Measurements from ENCODE around the gene C1orf53.

The C1orf53 gene

DNA sequence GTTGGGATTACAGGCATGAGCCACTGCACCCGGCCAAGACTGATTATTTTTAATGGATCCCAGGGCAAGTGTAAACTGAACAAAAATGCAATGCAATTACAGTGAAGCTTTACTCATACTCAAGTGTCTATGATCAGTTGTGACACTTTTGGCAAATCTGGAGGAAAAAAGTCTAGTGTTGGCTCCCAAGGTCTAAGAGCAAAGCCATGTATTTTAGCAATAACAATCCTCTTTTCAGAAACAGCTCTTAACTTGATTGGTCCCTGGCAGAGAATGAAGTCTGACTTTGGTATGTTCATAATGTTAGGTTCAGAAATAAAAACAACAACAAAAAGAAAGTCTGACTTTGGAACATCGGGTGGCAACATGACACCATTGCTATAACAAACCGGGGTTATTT lies 40.2 kb upstream of the C1orf53 start:
- CTCF ChIA-PET, result interaction anchor here (0.7 kb wide), 1 partner anchor 1419 kb away, joined by 3 read pairs; no protein-coding TSS in a partner anchor

DNA sequence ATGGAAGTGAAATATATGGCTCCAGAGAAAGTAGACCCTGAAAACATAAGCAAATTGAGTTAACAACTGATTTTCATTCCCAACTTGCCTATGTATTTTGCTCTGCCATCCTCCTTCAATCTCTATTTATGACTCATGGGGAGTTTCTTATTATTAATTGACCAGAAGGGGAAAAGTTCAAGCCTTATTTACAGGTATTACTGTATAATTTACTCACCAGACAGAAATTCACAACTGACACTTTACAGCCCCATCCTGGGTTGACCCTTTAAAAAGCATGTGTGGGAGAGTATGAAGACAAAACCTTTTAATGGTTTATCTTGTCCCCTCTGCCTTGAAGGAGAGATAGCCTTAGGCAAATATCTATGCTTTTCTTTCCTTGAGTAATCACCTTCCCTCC lies 39.8 kb upstream of the C1orf53 start:
- CTCF ChIA-PET, result interaction anchor here (0.7 kb wide), 1 partner anchor 462 kb away, joined by 4 read pairs; no protein-coding TSS in a partner anchor
- POLR2A ChIA-PET, result no interaction called here
- no peak for TF ChIP-seq SCRT2 (tag by site-specific recombination; IDR thresholded peaks at IDR 0.05)
- no peak for TF ChIP-seq ZNF558 (tag by site-specific recombination; IDR thresholded peaks at IDR 0.05)
- TF ChIP-seq HIC1 (tag by site-specific recombination; IDR thresholded peaks at IDR 0.05), result no peak
- TF ChIP-seq, protein P1, sequence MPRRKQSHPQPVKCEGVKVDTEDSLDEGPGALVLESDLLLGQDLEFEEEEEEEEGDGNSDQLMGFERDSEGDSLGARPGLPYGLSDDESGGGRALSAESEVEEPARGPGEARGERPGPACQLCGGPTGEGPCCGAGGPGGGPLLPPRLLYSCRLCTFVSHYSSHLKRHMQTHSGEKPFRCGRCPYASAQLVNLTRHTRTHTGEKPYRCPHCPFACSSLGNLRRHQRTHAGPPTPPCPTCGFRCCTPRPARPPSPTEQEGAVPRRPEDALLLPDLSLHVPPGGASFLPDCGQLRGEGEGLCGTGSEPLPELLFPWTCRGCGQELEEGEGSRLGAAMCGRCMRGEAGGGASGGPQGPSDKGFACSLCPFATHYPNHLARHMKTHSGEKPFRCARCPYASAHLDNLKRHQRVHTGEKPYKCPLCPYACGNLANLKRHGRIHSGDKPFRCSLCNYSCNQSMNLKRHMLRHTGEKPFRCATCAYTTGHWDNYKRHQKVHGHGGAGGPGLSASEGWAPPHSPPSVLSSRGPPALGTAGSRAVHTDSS (tag by site-specific recombination; IDR thresholded peaks at IDR 0.05), result no peak
- TF ChIP-seq ZNF174 (tag by site-specific recombination; IDR thresholded peaks at IDR 0.05), result no peak
- no peaks in the 10 kb centered on the region for H3K9me3 ChIP-seq (ENCODE audit: control insufficient read depth, insufficient read depth, low read depth, low read length)
- H3K36me3 ChIP-seq (ENCODE audit: control insufficient read depth in 2 of 2, insufficient read depth in 1 of 2, low read length in 2 of 2), result no peaks in the 10 kb centered on the region
- H3K4me1 ChIP-seq (ENCODE audit: control insufficient read depth, insufficient read depth, low read length), result no peaks in the 10 kb centered on the region
- no peak overlapping the region for H3K27ac ChIP-seq (ENCODE audit: extremely low read depth, low read depth, low read length)
- H3K4me3 ChIP-seq (ENCODE audit: low read depth, low read length), result no peak overlapping the region

More for the DNA sequence above, 40.2 kb upstream of the C1orf53 start:
- no peaks in the 10 kb centered on the region for H3K9me3 ChIP-seq (ENCODE audit: control insufficient read depth, insufficient read depth, low read depth, low read length)
- no peaks in the 10 kb centered on the region for H3K4me1 ChIP-seq (ENCODE audit: control insufficient read depth, insufficient read depth, low read length)
- H3K4me3 ChIP-seq (ENCODE audit: low read depth, low read length), result no peak overlapping the region
- no peak overlapping the region for H3K27ac ChIP-seq (ENCODE audit: extremely low read depth, low read depth, low read length)
- TF ChIP-seq OVOL3 (tag by site-specific recombination; IDR thresholded peaks at IDR 0.05), result no peak
- TF ChIP-seq ZNF19 (tag by site-specific recombination; IDR thresholded peaks at IDR 0.05; ENCODE audit: low read depth), result no peak
- TF ChIP-seq, protein P2, sequence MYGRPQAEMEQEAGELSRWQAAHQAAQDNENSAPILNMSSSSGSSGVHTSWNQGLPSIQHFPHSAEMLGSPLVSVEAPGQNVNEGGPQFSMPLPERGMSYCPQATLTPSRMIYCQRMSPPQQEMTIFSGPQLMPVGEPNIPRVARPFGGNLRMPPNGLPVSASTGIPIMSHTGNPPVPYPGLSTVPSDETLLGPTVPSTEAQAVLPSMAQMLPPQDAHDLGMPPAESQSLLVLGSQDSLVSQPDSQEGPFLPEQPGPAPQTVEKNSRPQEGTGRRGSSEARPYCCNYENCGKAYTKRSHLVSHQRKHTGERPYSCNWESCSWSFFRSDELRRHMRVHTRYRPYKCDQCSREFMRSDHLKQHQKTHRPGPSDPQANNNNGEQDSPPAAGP (tag by site-specific recombination; IDR thresholded peaks at IDR 0.05), result no peak
- no peak for TF ChIP-seq BCL11A (tag by site-specific recombination; IDR thresholded peaks at IDR 0.05; ENCODE audit: low read depth)
- TF ChIP-seq, protein P3, sequence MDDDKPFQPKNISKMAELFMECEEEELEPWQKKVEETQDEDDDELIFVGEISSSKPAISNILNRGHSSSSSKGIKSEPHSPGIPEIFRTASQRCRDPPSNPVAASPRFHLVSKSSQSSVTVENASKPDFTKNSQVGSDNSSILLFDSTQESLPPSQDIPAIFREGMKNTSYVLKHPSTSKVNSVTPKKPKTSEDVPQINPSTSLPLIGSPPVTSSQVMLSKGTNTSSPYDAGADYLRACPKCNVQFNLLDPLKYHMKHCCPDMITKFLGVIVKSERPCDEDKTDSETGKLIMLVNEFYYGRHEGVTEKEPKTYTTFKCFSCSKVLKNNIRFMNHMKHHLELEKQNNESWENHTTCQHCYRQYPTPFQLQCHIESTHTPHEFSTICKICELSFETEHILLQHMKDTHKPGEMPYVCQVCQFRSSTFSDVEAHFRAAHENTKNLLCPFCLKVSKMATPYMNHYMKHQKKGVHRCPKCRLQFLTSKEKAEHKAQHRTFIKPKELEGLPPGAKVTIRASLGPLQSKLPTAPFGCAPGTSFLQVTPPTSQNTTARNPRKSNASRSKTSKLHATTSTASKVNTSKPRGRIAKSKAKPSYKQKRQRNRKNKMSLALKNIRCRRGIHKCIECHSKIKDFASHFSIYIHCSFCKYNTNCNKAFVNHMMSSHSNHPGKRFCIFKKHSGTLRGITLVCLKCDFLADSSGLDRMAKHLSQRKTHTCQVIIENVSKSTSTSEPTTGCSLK (tag by site-specific recombination; IDR thresholded peaks at IDR 0.05), result no peak
- TF ChIP-seq ZNF16 (tag by site-specific recombination; IDR thresholded peaks at IDR 0.05; ENCODE audit: low read depth), result no peak
- TF ChIP-seq SP7 (tag by site-specific recombination; IDR thresholded peaks at IDR 0.05), result no peak
- no peak for TF ChIP-seq ZFP37 (tag by site-specific recombination; IDR thresholded peaks at IDR 0.05)
- no peak for TF ChIP-seq ZNF48 (tag by site-specific recombination; IDR thresholded peaks at IDR 0.05)
- TF ChIP-seq ZNF843 (tag by site-specific recombination; IDR thresholded peaks at IDR 0.05), result no peak
- no peak for TF ChIP-seq ZBTB20 (tag by site-specific recombination; IDR thresholded peaks at IDR 0.05)
- no peak for TF ChIP-seq RBAK (tag by site-specific recombination; IDR thresholded peaks at IDR 0.05)
- TF ChIP-seq ZNF768 (tag by site-specific recombination; IDR thresholded peaks at IDR 0.05), result no peak
- POLR2A ChIA-PET, result no interaction called here
- no peaks in the 10 kb centered on the region for H3K36me3 ChIP-seq (ENCODE audit: control insufficient read depth in 2 of 2, insufficient read depth in 1 of 2, low read length in 2 of 2)

Measured in HEK293 (cell line).